Neuronal stem cell (in vitro differentiated cells): ENCODE data around the gene METAP1D.

ENCODE experiments used
- DNase-seq: peaks from one replicate; pipeline ENCODE4 v3.0.0-alpha.2; 2013; ENCODE audit warnings: low spot score
- H2AFZ ChIP-seq: one replicate; pipeline ENCODE4 v1.6.1; 2013; ENCODE audit warnings: mild to moderate bottlenecking, low read length, inconsistent platforms
- H2AK5ac ChIP-seq: 2 replicates; pipeline ENCODE4 v1.6.1; 2013; ENCODE audit warnings: low read depth, mild to moderate bottlenecking, inconsistent platforms, low read length, moderate library complexity, mixed read lengths
- H2BK120ac ChIP-seq: 2 replicates; pipeline ENCODE4 v1.6.1; 2013; ENCODE audit warnings: low read depth, mild to moderate bottlenecking, inconsistent platforms, low read length, moderate library complexity, mixed read lengths
- H2BK12ac ChIP-seq: one replicate; pipeline ENCODE4 v1.6.1; 2013; ENCODE audit warnings: low read length, inconsistent platforms
- H2BK15ac ChIP-seq: 2 replicates; pipeline ENCODE4 v1.6.1; 2013; ENCODE audit warnings: mild to moderate bottlenecking, low read length, inconsistent platforms, mixed read lengths
- H2BK5ac ChIP-seq: one replicate; pipeline ENCODE4 v1.6.1; 2013; ENCODE audit warnings: inconsistent platforms, mild to moderate bottlenecking, low read length, moderate library complexity
- H3K14ac ChIP-seq: one replicate; pipeline ENCODE4 v1.6.1; 2013; ENCODE audit warnings: low read length, inconsistent platforms
- H3K18ac ChIP-seq: 2 replicates; pipeline ENCODE4 v1.6.1; 2013; ENCODE audit warnings: low read length, inconsistent platforms
- H3K23ac ChIP-seq: 2 replicates; pipeline ENCODE4 v1.6.1; 2013; ENCODE audit warnings: low read depth, mild to moderate bottlenecking, mixed read lengths, low read length, inconsistent platforms; ENCODE audit not compliant: poor library complexity
- H3K27ac ChIP-seq: replicated peaks from 3 replicates; pipeline ENCODE4 v1.5.1; 2013; ENCODE audit warnings: low read length, inconsistent platforms
- H3K27me3 ChIP-seq, 3 experiments: 2 replicates each; pipeline ENCODE4 v1.6.1; 2013; ENCODE audit warnings: low read length in 3 of 3, mild to moderate bottlenecking in 2 of 3, inconsistent platforms in 1 of 3, low read depth in 1 of 3, mixed read lengths in 1 of 3, moderate library complexity in 1 of 3; ENCODE audit not compliant: control insufficient read depth in 3 of 3, insufficient read depth in 3 of 3
- H3K36me3 ChIP-seq, 2 donors: replicated peaks in 1 of 2; 2 replicates each; pipeline ENCODE4 v1.6.1; 2013; ENCODE audit warnings: low read length in 2 of 2; ENCODE audit not compliant: control insufficient read depth in 2 of 2, insufficient read depth in 2 of 2
- H3K4ac ChIP-seq: 2 replicates; pipeline ENCODE4 v1.6.1; 2013; ENCODE audit warnings: inconsistent platforms, mild to moderate bottlenecking, low read length, moderate library complexity
- H3K4me1 ChIP-seq, 2 donors: 1 replicate in 1 of 2; 2 replicates in 1 of 2; pipeline ENCODE4 v1.6.1; 2013; ENCODE audit warnings: low read length in 2 of 2, low read depth in 1 of 2; ENCODE audit not compliant: control insufficient read depth in 2 of 2, insufficient read depth in 1 of 2
- H3K4me2 ChIP-seq: one replicate; pipeline ENCODE4 v1.6.1; 2013; ENCODE audit warnings: mild to moderate bottlenecking, low read length, inconsistent platforms; ENCODE audit not compliant: insufficient read depth, poor library complexity, severe bottlenecking
- H3K4me3 ChIP-seq, 2 donors: 2 replicates each; pipeline ENCODE4 v1.5.1; 2013; ENCODE audit warnings: low read length in 2 of 2, mild to moderate bottlenecking in 2 of 2, inconsistent platforms in 1 of 2, moderate library complexity in 1 of 2
- H3K79me1 ChIP-seq: one replicate; pipeline ENCODE4 v1.6.1; 2013; ENCODE audit warnings: low read depth, mild to moderate bottlenecking, inconsistent platforms, low read length, moderate library complexity
- H3K9ac ChIP-seq: one replicate; pipeline ENCODE4 v1.6.1; 2013; ENCODE audit warnings: mild to moderate bottlenecking, low read depth, low read length, inconsistent platforms; ENCODE audit not compliant: poor library complexity
- H3K9me3 ChIP-seq, 2 donors: replicated peaks in 1 of 2; 2 replicates each; pipeline versions ENCODE3 to v1.6.1; 2013; ENCODE audit warnings: low read length in 2 of 2, mild to moderate bottlenecking in 2 of 2, inconsistent platforms in 1 of 2, low read depth in 1 of 2, mixed read lengths in 1 of 2, moderate library complexity in 1 of 2; ENCODE audit not compliant: control insufficient read depth in 2 of 2, insufficient read depth in 1 of 2
- H4K8ac ChIP-seq: one replicate; pipeline ENCODE4 v1.6.1; 2013; ENCODE audit warnings: low read depth, mild to moderate bottlenecking, inconsistent platforms, low read length, moderate library complexity
- H4K91ac ChIP-seq: one replicate; pipeline ENCODE4 v1.6.1; 2013; ENCODE audit warnings: low read length, low read depth, mild to moderate bottlenecking, inconsistent platforms; ENCODE audit not compliant: poor library complexity
- WGBS, 2 donors: extraction: QIAGEN DNeasy Blood & Tissue Kit; methylation state at CpG; one replicate each; pipeline ENCODE4 v1.1.7; 2013; ENCODE audit warnings: missing lambda C conversion rate in 2 of 2, mixed read lengths in 1 of 2; ENCODE audit not compliant: insufficient read length in 2 of 2, insufficient replicate concordance in 1 of 2; ENCODE audit errors: extremely low coverage in 2 of 2; 5-methylcytosine and 5-hydroxymethylcytosine counted together

METAP1D gene

DNA sequence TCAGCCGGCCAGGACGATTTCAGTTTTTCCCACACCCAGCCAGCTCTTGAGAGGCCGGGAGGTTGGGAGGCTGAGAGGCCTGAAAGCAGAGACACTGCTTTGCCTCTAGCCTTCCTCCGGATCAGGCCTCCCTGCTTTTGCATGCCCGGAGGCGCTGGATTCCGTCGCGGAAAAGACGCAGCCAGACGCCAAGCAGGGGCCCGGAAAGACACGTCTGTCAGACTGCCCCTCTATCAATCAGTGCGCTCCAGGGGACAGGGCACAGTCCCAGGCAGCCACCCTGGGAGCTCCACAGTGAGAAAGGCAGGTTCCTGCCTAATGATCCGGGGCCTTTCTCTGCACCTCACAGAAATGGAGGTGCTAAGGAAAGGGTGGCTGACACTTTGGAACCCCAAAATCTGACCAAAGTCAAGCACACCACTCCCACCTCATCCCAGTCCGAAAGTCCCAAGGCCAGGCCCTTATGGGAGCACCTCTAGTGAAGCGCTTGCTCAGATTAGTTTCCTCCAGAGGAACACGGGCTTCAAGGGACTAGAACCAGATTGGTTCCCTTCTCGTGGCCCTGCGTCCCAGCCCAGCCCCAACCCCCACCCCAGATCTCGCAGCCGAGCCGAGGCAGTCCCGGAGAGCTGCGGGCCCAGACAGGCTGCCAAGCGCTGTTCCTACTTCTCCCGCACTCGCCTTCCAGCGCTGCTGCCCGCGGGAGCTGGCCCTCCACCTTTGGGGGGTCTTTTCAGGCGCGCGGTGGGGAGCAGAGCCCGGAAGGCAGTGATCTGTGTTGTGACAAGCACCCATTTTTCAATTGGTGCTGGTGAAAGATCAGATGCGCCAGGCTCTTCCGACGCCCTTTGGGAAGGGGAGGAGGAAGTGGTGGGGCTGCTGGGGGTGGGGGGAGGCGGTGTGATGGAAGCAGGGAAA lies 90.5 kb downstream of the METAP1D start:
- peaks cover 58 to 100% (median 92%) of the 10 kb centered on the region in 3 experiments for H3K27me3 ChIP-seq
- H3K23ac ChIP-seq = peak overlapping the region; percentile 46
- no peak overlapping the region for H4K91ac ChIP-seq
- no peak overlapping the region for H3K27ac ChIP-seq
- no peak overlapping the region for H2BK12ac ChIP-seq
- H2BK15ac ChIP-seq = no peak overlapping the region
- H3K4ac ChIP-seq = no peak overlapping the region
- no peak overlapping the region for H2AFZ ChIP-seq
- H3K18ac ChIP-seq = peak overlapping the region; percentile 35
- H3K36me3 ChIP-seq = no peaks in the 10 kb centered on the region
- no peak overlapping the region for H2BK120ac ChIP-seq
- H3K4me1 ChIP-seq = peaks cover 10 to 23% of the 10 kb centered on the region in 2 donors
- no peak overlapping the region for H3K14ac ChIP-seq
- no peak overlapping the region for H3K4me2 ChIP-seq
- peak overlapping the region; percentile 77 for H2AK5ac ChIP-seq
- no peaks in the 10 kb centered on the region for H3K79me1 ChIP-seq
- H4K8ac ChIP-seq = no peak overlapping the region
- no peak overlapping the region for H3K9ac ChIP-seq
- H3K9me3 ChIP-seq = no peaks in the 10 kb centered on the region
- WGBS, 2 donors = no CpG with 5 or more reads among the region's 39 CpGs
- H3K4me3 ChIP-seq = no peak overlapping the region
- DNase-seq = peak; percentile 30
- H2BK5ac ChIP-seq = no peak overlapping the region

DNA sequence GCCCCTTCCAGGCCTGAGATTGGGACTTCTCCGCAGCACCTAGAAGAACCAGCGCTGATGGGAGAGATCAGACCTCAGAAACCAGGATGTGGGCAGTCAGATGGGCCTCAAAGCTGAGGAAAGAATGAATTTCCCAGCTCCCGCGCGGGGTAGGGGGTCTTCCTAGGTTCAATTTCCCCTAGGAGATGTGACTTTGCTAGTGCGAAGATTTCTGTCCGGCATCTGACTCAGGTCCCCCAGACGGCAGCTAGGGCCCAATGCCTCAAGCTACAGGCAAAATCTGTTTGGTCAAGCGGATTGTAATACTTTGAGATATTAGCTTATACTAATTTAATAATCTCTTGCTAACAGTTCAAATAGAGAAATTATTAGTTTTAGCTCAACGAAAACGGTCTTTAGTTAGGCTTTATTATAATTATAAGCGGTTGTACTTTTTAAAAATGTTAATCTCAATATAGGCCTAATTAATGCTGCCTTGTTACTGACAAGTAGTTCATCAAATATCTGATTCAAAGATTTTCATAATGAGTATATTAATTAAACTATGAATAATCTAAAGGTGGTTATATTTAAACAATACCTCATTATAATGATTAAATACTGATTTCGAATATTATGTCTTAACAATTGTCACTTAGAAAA lies 91.4 kb downstream of the METAP1D start:
- Histone ChIP-seq H3K4me3 (no peak overlapping the region), H4K91ac (no peak overlapping the region), H3K23ac (no peak overlapping the region), H3K36me3 (no peaks in the 10 kb centered on the region), H3K4ac (no peak overlapping the region), H2BK15ac (no peak overlapping the region), H3K27ac (no peak overlapping the region), H4K8ac (no peak overlapping the region), H2BK5ac (no peak overlapping the region), H2BK12ac (no peak overlapping the region), H3K18ac (no peak overlapping the region), H3K4me2 (no peak overlapping the region), H3K4me1 (peaks cover 16 to 18% of the 10 kb centered on the region in 2 donors), H3K9ac (no peak overlapping the region), H2AFZ (no peak overlapping the region), H3K14ac (no peak overlapping the region), H2BK120ac (no peak overlapping the region), H3K79me1 (no peaks in the 10 kb centered on the region), H3K9me3 (no peaks in the 10 kb centered on the region), H2AK5ac (no peak overlapping the region), H3K27me3 (peaks cover 57 to 99% (median 92%) of the 10 kb centered on the region in 3 experiments)
- no CpG with 5 or more reads among the region's 13 CpGs for WGBS, 2 donors
- peak; percentile 24 for DNase-seq

DNA sequence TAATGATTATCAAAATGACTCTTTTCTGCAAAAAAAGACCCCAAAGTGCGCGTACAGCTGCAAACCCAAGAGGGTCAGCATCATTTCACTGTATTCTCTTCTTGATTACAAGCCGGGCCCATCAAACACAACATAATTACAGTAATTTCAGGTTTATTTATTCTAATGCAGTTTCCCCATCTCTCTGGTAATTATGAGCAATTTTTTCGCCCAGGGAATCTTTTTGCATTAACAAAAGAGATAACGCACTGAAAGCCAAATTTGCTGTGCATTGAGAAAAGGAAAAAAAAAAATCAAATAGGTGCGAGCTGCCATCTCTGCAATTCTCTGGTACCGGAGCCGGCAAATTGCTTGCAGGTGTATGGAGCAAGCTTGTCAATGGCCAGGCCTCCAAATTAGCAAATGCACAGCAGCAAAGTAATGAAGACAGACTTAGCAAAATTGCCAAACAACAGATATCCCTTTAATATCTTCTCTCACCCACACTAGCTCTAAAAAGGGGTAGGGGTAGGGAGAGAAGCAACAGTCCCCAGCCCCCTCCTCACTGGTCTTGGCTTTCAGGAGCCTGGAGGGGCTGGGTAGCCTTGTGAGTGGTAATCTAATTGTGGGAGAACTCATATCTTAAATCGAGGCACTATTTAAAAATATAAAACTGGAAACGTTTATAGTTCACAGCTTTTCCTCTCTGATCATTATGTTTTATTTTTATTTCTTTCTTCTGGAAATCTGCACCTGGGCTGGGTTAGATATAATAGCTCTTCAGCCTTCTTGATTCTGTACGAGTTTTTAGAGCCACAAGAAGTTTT lies 92.2 kb downstream of the METAP1D start:
- H2AFZ ChIP-seq = no peak overlapping the region
- no peak overlapping the region for H3K14ac ChIP-seq
- H3K27ac ChIP-seq = no peak overlapping the region
- H2BK5ac ChIP-seq = no peak overlapping the region
- H3K4me3 ChIP-seq = no peak overlapping the region
- no CpG with 5 or more reads among the region's 11 CpGs for WGBS, 2 donors
- no peak for DNase-seq
- H3K9ac ChIP-seq = no peak overlapping the region
- H2BK120ac ChIP-seq = no peak overlapping the region
- no peaks in the 10 kb centered on the region for H3K36me3 ChIP-seq
- no peak overlapping the region for H2BK12ac ChIP-seq
- H3K18ac ChIP-seq = no peak overlapping the region
- H3K27me3 ChIP-seq = peaks cover 59 to 98% (median 96%) of the 10 kb centered on the region in 3 experiments
- no peaks in the 10 kb centered on the region for H3K9me3 ChIP-seq
- H3K4me2 ChIP-seq = no peak overlapping the region
- no peak overlapping the region for H3K4ac ChIP-seq
- H4K91ac ChIP-seq = no peak overlapping the region
- H3K23ac ChIP-seq = no peak overlapping the region
- H3K4me1 ChIP-seq = peaks cover 14 to 19% of the 10 kb centered on the region in 2 donors
- no peaks in the 10 kb centered on the region for H3K79me1 ChIP-seq
- no peak overlapping the region for H4K8ac ChIP-seq
- no peak overlapping the region for H2BK15ac ChIP-seq
- no peak overlapping the region for H2AK5ac ChIP-seq
